CD1c-positive myeloid dendritic cell (primary cell): ENCODE measurements around the gene ARFIP1.
"Not testable (repeated sequence)": the region's sequence is repeated elsewhere in the genome, so short reads cannot be mapped to it uniquely, and the experiment has no call there.

ENCODE experiments used
- DNase-seq: peaks from one replicate; pipeline ENCODE4 v3.0.0-alpha.2; 2016; ENCODE audit errors: extremely low spot score

The ARFIP1 gene

DNA sequence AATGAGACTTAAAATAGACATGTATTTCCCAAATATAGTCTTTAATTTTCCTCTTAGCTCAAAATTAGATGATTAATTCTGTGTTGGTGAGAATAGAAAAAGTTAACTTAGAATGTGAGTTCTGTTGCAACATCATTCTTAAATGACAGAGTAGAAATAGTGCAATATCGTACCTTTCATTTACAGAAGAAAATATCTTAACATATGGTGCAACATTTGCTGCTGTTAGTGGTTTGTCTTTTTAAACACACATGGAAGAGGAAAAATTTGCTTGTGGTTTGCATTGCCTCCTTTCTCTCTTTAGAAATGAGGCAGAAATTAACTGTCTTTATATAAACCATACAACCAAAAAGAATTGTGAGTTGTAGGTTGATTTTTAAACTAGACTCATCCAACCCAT is 117.1 kb downstream of the ARFIP1 start:
- no peak for DNase-seq

GRCh38 chr4:152898133-152898532 is 118.4 kb downstream of the ARFIP1 start:
- DNase-seq = not testable (repeated sequence)

GRCh38 chr4:152898606-152899005 is 118.9 kb downstream of the ARFIP1 start:
- no peak for DNase-seq

DNA sequence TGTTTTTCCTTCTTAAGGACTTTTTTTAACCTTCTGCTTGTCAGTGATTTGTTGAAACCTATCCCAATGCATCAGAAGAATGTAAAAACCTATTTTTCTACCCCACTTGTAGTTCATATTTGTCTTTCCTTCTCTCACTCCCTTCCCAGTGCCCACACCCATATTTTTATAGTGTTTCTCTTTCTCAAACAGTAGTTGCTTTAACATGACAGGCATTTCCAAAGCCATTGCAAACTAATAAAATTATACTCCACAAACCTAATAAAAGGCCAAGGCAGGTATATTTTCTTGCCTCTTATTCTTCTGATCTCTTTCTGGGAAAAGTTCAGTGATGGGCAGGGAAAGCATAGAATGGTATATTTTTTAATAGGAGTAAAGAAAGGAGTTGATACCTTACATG is 120.6 kb downstream of the ARFIP1 start:
- no peak for DNase-seq

DNA sequence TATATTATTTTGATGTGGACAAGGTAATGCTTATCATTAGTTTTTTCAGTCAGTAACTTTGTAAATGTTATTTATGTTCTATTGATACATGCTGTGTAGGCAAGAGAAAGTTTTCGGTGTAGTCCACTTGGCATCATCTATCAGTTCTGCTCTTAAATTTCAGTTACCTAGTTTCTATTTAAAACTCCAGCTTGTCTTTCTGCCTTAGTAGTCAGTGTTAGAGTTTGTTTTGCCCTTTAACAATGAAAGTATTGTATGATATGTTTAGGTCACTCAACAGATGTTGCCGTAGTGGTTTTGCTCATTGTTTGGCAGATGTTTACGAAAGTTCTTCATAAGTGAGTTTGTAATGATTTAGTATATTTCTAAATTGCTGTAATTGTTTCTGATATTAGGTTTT is 121.5 kb downstream of the ARFIP1 start:
- DNase-seq = no peak

DNA sequence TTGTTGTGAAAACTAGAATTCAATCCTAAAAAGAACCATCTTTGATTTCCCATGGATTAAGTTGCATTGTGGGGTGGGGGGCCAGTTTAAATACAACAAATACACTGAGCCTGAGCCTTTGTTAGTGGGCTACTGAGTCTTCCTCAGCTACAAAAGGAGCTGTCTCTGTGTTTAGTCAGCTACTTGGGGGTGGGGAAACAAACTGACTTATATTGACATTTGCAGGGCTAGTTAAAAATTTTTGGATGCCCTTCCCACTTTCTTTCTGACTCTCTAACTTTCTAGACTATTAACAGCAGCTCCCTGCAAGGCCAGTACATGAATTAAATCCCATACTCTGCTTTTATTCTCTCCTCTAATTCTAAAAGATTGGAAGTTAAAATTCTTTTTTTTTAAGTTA is 123.9 kb downstream of the ARFIP1 start:
- no peak for DNase-seq

DNA sequence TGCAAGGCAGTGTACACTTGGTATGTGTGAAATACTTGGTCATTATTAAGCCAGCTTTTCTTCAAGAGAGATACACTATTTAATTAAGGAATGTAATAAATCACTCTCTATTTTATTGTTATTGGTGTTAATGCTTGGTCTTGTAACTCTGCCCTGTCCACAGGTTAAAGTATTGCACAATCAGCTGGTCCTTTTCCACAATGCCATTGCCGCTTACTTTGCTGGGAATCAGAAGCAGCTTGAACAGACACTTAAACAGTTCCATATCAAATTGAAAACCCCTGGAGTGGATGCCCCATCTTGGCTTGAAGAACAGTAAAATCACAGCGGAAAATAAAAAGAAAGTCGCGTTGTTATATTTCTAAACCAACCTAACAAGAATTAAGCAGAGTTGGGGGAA is 130.1 kb downstream of the ARFIP1 start:
- DNase-seq = no peak

- no peak for DNase-seq
Observed at GRCh38 chr4:152910521-152910920, 130.8 kb downstream of the ARFIP1 start.

- no peak for DNase-seq
Observed at GRCh38 chr4:152917543-152918395, 138.0 kb downstream of the ARFIP1 start.

- no peak for DNase-seq
Observed at GRCh38 chr4:152919826-152920225, 140.1 kb downstream of the ARFIP1 start.

DNA sequence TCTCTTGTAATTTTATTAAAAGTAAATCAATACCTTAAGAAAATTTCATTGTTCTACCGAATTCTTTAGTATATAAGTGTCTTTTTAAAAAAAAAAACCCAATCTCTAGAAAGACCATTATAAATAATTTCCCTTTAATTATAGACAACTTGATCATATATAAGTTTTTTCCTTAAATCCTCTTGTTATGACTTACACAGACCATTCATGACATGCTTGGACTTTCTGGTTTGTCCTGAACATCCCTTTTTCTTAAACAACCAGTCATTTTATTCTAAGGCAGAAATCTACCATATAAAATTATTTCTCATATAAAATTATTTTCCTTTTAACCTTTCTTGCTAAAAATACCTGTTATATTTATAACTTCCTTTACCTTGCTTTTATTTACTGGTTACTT is 141.0 kb downstream of the ARFIP1 start:
- DNase-seq = no peak

GRCh38 chr4:152921284-152921683 is 141.5 kb downstream of the ARFIP1 start:
- DNase-seq = no peak

GRCh38 chr4:152925851-152926250 is 146.1 kb downstream of the ARFIP1 start:
- no peak for DNase-seq

GRCh38 chr4:152926959-152927358 is 147.2 kb downstream of the ARFIP1 start:
- no peak for DNase-seq

DNA sequence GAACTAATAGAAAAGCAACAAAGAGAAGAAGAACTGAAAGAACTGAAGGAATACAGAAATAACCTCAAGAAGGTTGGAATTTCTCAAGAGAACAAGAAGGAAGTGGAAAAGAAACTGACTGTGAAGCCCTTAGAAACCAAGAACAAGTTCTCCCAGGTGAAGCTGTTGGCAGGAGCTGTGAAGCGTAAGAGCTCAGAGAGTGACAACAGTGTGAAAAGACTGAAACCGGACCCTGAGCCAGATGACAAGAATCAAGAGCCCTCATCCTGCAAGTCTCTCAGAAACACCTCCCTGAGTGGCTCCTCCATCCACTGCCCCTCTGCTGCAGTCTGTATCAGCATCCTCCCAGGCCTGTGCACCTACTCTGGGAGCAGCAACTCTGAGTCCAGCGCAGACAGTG is 148.0 kb downstream of the ARFIP1 start:
- DNase-seq = peak; percentile 5

DNA sequence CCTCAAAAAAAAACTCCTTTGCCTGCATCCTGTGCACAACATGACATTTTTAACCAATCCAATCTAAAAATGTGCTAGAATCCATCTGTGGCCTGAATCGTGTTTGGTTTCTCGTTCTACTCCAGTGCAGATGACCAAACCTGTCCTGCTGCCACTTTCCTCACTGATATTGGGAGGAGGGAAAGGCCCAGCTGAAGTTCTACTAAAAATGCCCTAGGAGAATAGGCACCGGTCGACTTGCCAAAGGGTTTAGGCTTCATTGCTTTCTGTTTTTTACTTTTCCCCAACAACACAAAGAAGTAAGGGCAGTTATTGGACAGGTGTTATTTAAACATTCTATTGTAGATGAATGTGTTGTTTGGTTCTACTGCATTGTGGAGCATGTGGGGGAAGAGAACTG is 148.5 kb downstream of the ARFIP1 start:
- DNase-seq = no peak

GRCh38 chr4:152929888-152930287 is 150.1 kb downstream of the ARFIP1 start:
- DNase-seq = no peak

GRCh38 chr4:152935143-152935542 is 155.4 kb downstream of the ARFIP1 start:
- DNase-seq = peak; percentile 3

DNA sequence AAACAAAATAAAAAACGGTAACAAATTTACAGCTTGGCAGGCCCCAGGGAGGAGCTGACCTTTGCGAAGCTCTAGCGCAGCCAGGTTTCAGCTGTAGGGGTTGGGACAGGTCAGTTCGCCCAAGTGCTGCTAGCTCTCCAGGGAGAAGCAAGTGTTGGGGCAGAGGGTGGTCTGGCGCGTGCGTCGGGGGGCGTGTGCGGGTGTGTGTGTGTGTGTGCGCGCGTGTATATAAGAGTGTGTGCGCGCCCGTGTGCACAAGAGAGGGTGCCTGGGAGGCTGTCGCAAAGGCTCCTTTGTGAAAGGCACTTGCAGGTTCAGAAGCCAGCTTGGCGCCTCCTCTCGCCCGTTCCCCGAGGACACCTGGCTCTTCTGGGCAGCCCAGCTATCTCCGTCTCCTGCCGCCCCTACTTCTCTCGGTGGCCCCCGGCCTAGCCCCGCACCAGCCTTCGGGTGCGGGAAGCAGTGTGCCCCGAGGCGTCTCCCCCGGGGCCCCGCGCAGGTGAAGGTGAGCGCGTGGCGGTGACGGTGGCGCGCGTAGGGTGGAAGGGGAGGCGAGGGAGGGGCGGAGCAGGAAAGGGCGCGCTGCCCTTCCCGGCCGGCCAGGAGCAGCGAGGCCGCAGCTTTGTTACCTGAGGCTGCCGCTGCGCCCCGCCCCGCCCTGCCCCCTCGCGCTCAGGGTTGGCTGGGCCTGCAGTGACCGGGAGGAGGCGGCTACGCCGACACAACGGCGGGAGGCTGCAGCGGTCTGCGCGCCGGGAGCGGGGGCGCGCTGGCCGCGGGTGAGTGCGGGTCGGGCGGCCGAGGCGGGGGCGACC is 156.1 kb downstream of the ARFIP1 start, which contains the start of gene FHDC1:
Gene FHDC1, plus strand, starts transcription at position 693 of the 815 bp plus-strand sequence. CDS start 6,735 bp downstream, outside the sequence.
- no peak for DNase-seq

DNA sequence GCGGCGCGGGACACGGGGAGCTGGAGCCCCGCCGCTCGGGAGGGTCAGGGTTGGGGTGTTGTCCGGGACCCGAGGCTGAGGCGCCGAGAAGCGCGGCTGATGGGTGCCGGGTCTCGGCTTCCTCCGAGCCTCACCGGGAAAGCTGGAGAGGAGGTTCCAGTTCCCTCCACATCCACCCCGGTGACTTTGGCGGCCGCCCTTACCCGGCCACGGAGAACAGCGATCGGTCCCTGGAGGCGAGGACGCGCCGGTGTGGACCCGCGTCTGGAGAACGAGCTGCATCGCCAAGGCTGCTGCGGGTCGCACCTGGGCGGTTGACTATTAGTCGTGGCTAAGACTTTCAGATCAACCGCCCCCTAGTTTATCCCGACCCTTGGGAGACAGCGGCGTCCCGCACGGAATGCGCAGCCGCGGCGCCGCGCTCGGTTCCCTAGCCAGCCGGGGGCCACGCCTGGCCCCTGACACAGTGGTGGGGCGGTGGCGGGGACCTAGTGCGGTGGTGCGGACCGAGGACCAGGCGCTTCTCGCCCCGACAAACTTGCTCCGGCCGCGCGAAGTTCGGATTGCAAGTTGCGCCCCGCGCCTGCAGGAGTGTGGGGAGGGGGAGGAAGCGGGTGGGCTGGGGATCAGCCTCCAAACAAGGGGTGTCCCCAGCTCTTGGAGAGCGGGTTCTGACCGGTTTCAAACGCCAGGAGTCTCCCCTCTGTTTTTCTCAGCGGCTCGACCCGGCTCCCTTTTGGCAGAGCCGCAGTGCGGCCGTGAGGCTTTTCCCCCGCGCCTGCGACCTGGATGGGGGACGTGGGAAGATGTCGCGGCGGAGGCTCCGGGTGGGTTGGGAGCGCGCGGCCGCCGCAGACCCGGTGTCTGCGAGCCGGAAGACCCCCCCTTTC is 156.9 kb downstream of the ARFIP1 start:
- DNase-seq = peak; percentile 9

DNA sequence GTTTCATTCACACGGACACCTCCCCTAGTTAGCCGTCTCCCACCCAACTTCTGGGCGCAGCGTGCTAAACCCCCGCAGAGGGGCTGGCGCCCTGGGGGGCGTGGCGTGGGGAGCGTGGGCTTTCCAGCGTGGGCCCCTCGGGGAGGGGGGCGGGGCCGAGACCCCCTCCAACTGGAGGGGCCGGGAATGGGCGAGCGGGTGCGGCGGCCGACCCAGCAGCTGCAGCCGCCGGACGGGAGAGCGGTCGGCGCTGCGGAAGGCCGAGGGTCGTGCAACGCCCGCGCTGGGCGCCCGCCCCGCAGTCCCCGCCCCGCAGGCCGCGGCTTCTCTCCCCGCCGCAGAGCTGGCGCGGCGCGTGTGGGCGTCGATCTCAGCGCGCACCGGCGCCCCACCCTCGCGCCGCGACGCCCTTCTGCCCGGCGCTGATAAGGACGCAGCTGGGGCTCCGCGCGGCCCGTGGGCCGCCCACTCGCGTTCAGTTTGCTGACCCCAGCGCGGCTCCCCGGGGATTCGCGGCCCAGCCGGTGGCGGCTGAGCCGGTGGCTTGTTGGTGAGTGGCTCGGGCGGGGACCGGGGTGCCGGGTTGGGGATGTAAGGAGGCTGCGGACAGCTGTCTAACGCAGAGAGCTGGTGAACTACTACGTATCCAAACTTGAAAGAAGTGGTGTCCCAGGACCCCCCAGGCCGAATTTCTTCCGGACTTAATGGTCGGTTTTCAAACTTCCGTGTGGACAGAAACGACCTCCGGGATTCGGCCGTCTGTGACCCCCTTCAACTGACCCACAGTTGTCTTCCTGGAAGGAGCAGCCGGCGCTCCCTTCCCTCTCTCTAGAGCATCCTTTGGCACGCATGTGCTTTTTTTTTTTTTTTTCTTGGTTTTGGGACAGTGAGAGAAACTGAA is 157.8 kb downstream of the ARFIP1 start:
- peak; percentile 51 for DNase-seq
